Colon (tissue), 2 donors: ENCODE results near the gene CELF1.

Source experiments
- FAIRE-seq: peaks from 2 replicates; lab custom pipeline; 2012; peaks lifted over from hg19 to GRCh38; lab: Jason Lieb, UNC
- donor health status: control.
- donor health status: control.

The CELF1 gene

GRCh38 chr11:47552566-47553405 is at the start of gene CELF1:
Gene CELF1 (minus strand): TSS chr11:47553132. CDS start chr11:47499523, 53,609 bp downstream.
- FAIRE-seq, result no peak

GRCh38 chr11:47599902-47600301 is 47.0 kb upstream of the CELF1 start:
- FAIRE-seq, result no peak

GRCh38 chr11:47595967-47596366 is 43.0 kb upstream of the CELF1 start:
- FAIRE-seq, result no peak

- no peak for FAIRE-seq
These were observed 42.1 kb upstream of the CELF1 start for GRCh38 chr11:47595029-47595428.

- no peak for FAIRE-seq
These were observed 41.3 kb upstream of the CELF1 start, which contains the start of gene C1QTNF4 for GRCh38 chr11:47593934-47594855. Gene C1QTNF4 (minus strand): TSS chr11:47594411. CDS start chr11:47590810, 3,601 bp downstream.

- FAIRE-seq, result no peak
These were observed 40.6 kb upstream of the CELF1 start for GRCh38 chr11:47593492-47593933.

- no peak for FAIRE-seq
These were observed 40.0 kb upstream of the CELF1 start for GRCh38 chr11:47592970-47593369.

GRCh38 chr11:47592251-47592650 is 39.3 kb upstream of the CELF1 start:
- FAIRE-seq, result no peak

GRCh38 chr11:47591764-47592163 is 38.8 kb upstream of the CELF1 start:
- FAIRE-seq, result no peak

GRCh38 chr11:47589977-47590861 is 37.3 kb upstream of the CELF1 start:
- no peak for FAIRE-seq

- FAIRE-seq, result no peak
These were observed 36.6 kb upstream of the CELF1 start for GRCh38 chr11:47589584-47589976.

- FAIRE-seq, result no peak
These were observed 36.2 kb upstream of the CELF1 start for GRCh38 chr11:47589118-47589517.

- FAIRE-seq, result no peak
These were observed 34.9 kb upstream of the CELF1 start for GRCh38 chr11:47587723-47588326.

GRCh38 chr11:47587039-47587716 is 34.2 kb upstream of the CELF1 start:
- no peak for FAIRE-seq

- FAIRE-seq, result no peak
These were observed 33.3 kb upstream of the CELF1 start, which contains the start of gene FAM180B for GRCh38 chr11:47586098-47586855. Gene FAM180B (plus strand): TSS chr11:47586678. CDS start chr11:47586769, 91 bp downstream.

- FAIRE-seq, result no peak
These were observed 30.9 kb upstream of the CELF1 start for GRCh38 chr11:47583844-47584243.

- no peak for FAIRE-seq
These were observed 25.9 kb upstream of the CELF1 start, which contains the start of the genes KBTBD4 and NDUFS3 for GRCh38 chr11:47578524-47579494. Gene KBTBD4 (minus strand): TSS chr11:47578970. CDS start chr11:47578951, 19 bp downstream. Gene NDUFS3 (plus strand): TSS chr11:47579074. CDS start chr11:47579092, 18 bp downstream.

- FAIRE-seq, result no peak
These were observed 24.6 kb upstream of the CELF1 start for GRCh38 chr11:47577460-47578041.
